HepG2 (cell line): ENCODE results near the gene FAM78B. TPM values are rescaled to one million over a fixed set of nuclear protein-coding genes. Genes with fewer than 3 reads are reported as not detected.

Source experiments
- ATF6 ChIP-seq: sonication (generic); formaldehyde crosslinking; conservative IDR thresholded peaks from 2 replicates; pipeline ENCODE4 v1.4.0; 2020; ENCODE audit warnings: missing genetic modification reagents
- CREB3 ChIP-seq: sonication (generic); formaldehyde crosslinking; IDR thresholded peaks from 2 replicates; pipeline ENCODE4 v1.5.0; 2020; ENCODE audit warnings: missing genetic modification reagents
- FOXO4 ChIP-seq: sonication (generic); formaldehyde crosslinking; conservative IDR thresholded peaks from 2 replicates; pipeline ENCODE4 v1.8.1; 2023; ENCODE audit warnings: missing genetic modification reagents
- RBAK ChIP-seq: sonication (generic); formaldehyde crosslinking; IDR thresholded peaks from 2 replicates; pipeline ENCODE4 v1.5.1; 2020; ENCODE audit warnings: mild to moderate bottlenecking, missing genetic modification reagents
- SMAD1 ChIP-seq: sonication (generic); formaldehyde crosslinking; IDR thresholded peaks from 2 replicates; pipeline ENCODE4 v1.4.0; 2020; ENCODE audit warnings: missing genetic modification reagents, low read depth, mild to moderate bottlenecking, borderline replicate concordance
- XRCC5 ChIP-seq: fragments of 200-400 bp; formaldehyde crosslinking; optimal IDR thresholded peaks from 2 replicates; pipeline ENCODE3; 2017; ENCODE audit warnings: mild to moderate bottlenecking, low read length
- ZFP36L2 ChIP-seq: sonication (generic); formaldehyde crosslinking; IDR thresholded peaks from 2 replicates; pipeline ENCODE4 v1.4.0; 2020; ENCODE audit warnings: missing genetic modification reagents
- ZHX2 ChIP-seq, 2 experiments: sonication (generic) in 1 of 2; formaldehyde crosslinking in 1 of 2; IDR thresholded peaks; 2 replicates each; pipeline versions ENCODE4 v1.6.1 to v1.9.0; 2014 to 2022; ENCODE audit warnings: antibody characterized with exemption in 1 of 2, borderline replicate concordance in 1 of 2, inconsistent platforms in 1 of 2, low read depth in 1 of 2, missing genetic modification reagents in 1 of 2
- ZKSCAN8 ChIP-seq: IDR thresholded peaks from 2 replicates; pipeline ENCODE4 v1.6.1; 2016; ENCODE audit warnings: borderline replicate concordance, missing genetic modification reagents, missing compliant biosample characterization
- ZNF646 ChIP-seq: sonication (generic); formaldehyde crosslinking; IDR thresholded peaks from 2 replicates; pipeline ENCODE4 v1.9.0; 2021; ENCODE audit warnings: mild to moderate bottlenecking, missing genetic modification reagents
- ZNF737 ChIP-seq: sonication (generic); formaldehyde crosslinking; IDR thresholded peaks from 2 replicates; pipeline ENCODE4 v1.5.0; 2020; ENCODE audit warnings: missing genetic modification reagents, mild to moderate bottlenecking, borderline replicate concordance
- ZSCAN20 ChIP-seq: sonication (generic); formaldehyde crosslinking; IDR thresholded peaks from 2 replicates; pipeline ENCODE4 v1.4.0; 2020; ENCODE audit warnings: missing genetic modification reagents, mild to moderate bottlenecking, borderline replicate concordance
- polyA plus RNA-seq, 8 experiments: library from polyadenylated mRNA; depleted of rRNA in 3 of 8; stranded (reverse) in 7 of 8; unstranded in 1 of 8; fragments of >200 nt; fragmentation: Illumina TruSeq in 4 of 8; extraction: Trizol in 4 of 8; gene quantifications; 2 replicates each; pipeline versions ENCODE4 v1.2.1 to v1.2.3, GENCODE V29; 2011 to 2016; ENCODE audit warnings: low read depth in 4 of 8, missing spikeins in 1 of 8, mixed read lengths in 1 of 8; ENCODE audit not compliant: insufficient read depth in 1 of 8
- total RNA-seq, 5 experiments: library from RNA; depleted of rRNA; stranded (reverse); fragments of >200 nt; fragmentation: Illumina TruSeq; extraction: Trizol; gene quantifications; 2 replicates each; pipeline ENCODE4 v1.2.3, GENCODE V29; 2016; ENCODE audit warnings: low read depth in 1 of 5

Gene FAM78B
- total and polyA plus RNA-seq, 2 of the 13 experiments (the other 11 are each of a cell fraction or from before 2014, with no cell fraction given): 0.22 to 0.31 TPM

- TF ChIP-seq ZNF646 (CRISPR knock-in tag) (no peak), ZFP36L2 (CRISPR knock-in tag) (no peak), RBAK (no peak), ZKSCAN8 (no peak), ZHX2 (IDR thresholded peaks at IDR 0.05; ENCODE audit: low read depth) (no peak), ZHX2 (CRISPR knock-in tag; IDR thresholded peaks at IDR 0.05; ENCODE audit: borderline replicate concordance) (no peak), SMAD1 (CRISPR knock-in tag) (no peak), FOXO4 (CRISPR knock-in tag) (no peak), ATF6 (CRISPR knock-in tag) (no peak), ZSCAN20 (CRISPR knock-in tag) (no peak), CREB3 (CRISPR knock-in tag) (no peak), ZNF737 (no peak), XRCC5 (no peak)
Measured at GRCh38 chr1:166120281-166120680, 46.5 kb downstream of the FAM78B start (continued).
